NT2/D1 (cell line): ENCODE results near the gene FAM240A.

Source experiments
- DNase-seq: peaks from one replicate; pipeline ENCODE4 v3.0.0-alpha.2; 2011; ENCODE audit warnings: low read depth, low spot score
- H3K27me3 ChIP-seq: 2 replicates; pipeline ENCODE4 v1.6.0; 2011; ENCODE audit warnings: mild to moderate bottlenecking; ENCODE audit not compliant: insufficient read length, insufficient read depth
- H3K36me3 ChIP-seq: 2 replicates; pipeline ENCODE4 v1.6.1; 2011; ENCODE audit warnings: mild to moderate bottlenecking, low read length, mixed read lengths; ENCODE audit not compliant: insufficient read depth, insufficient read length
- H3K4me1 ChIP-seq: 2 replicates; pipeline ENCODE4 v1.5.1; 2011; ENCODE audit not compliant: insufficient read depth, insufficient read length
- H3K4me3 ChIP-seq: 2 replicates; pipeline ENCODE4 v1.5.1; 2011; ENCODE audit warnings: low read depth; ENCODE audit not compliant: insufficient read length
- H3K9ac ChIP-seq: 2 replicates; pipeline ENCODE4 v1.6.0; 2011; ENCODE audit warnings: low read depth; ENCODE audit not compliant: insufficient read length
- H3K9me3 ChIP-seq: 2 replicates; pipeline ENCODE4 v1.5.1; 2011; ENCODE audit warnings: mild to moderate bottlenecking, low read length; ENCODE audit not compliant: insufficient read depth
- SUZ12 ChIP-seq: IDR thresholded peaks from 2 replicates; pipeline ENCODE4 v1.6.1; 2011; ENCODE audit not compliant: insufficient read length, insufficient read depth; ENCODE audit errors: extremely low read depth
- YY1 ChIP-seq: IDR thresholded peaks from 2 replicates; pipeline ENCODE4 v1.6.1; 2011; ENCODE audit not compliant: insufficient read length, insufficient read depth
- ZNF274 ChIP-seq: IDR thresholded peaks from 2 replicates; pipeline ENCODE4 v1.6.1; 2011; ENCODE audit warnings: mild to moderate bottlenecking, low read depth, low read length

Gene FAM240A

DNA sequence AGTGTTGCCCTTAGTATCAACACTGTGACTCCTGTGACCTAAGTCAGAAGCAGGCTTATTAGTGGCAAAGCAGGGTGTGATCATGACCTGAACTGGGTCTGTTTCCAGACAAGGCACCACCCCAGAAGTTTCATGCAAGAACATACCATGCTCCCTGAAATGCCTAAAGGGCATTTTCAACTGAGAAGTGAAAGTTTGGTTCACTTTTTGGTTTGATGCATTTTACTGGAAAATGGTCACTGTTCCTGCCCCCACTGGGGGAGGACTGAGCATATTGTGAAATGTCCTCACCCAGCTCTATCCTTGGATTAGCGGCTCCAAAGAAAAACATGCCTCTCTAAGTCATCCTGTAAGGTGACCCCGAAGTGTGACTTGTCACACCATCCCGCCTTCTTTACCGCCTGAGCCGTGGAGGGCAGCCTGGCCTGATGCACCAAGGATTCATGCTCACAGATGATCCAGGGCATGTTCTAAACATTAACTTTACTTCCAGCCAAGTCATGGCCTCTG, 3.1 kb upstream of the FAM240A start:
- H3K9me3 ChIP-seq, result no peaks in the 10 kb centered on the region
- H3K4me3 ChIP-seq, result no peak overlapping the region
- no peaks in the 10 kb centered on the region for H3K27me3 ChIP-seq
- no peak for DNase-seq
- H3K9ac ChIP-seq, result no peak overlapping the region
- TF ChIP-seq ZNF274 (no peak), YY1 (no peak), SUZ12 (no peak)
- peaks cover 3% of the 10 kb centered on the region for H3K4me1 ChIP-seq
- no peaks in the 10 kb centered on the region for H3K36me3 ChIP-seq

GRCh38 chr3:46609944-46610722, 2.2 kb upstream of the FAM240A start:
- H3K27me3 ChIP-seq, result no peaks in the 10 kb centered on the region

GRCh38 chr3:46613313-46614005, 1.1 kb downstream of the FAM240A start:
- DNase-seq, result no peak
- no peak overlapping the region for H3K9ac ChIP-seq

More at GRCh38 chr3:46609944-46610722, 2.2 kb upstream of the FAM240A start:
- no peaks in the 10 kb centered on the region for H3K36me3 ChIP-seq
- peaks cover 3% of the 10 kb centered on the region for H3K4me1 ChIP-seq
- DNase-seq, result no peak
- H3K9me3 ChIP-seq, result no peaks in the 10 kb centered on the region
- no peak overlapping the region for H3K4me3 ChIP-seq
- no peak for TF ChIP-seq YY1
- no peak for TF ChIP-seq ZNF274
- TF ChIP-seq SUZ12, result no peak
- H3K9ac ChIP-seq, result no peak overlapping the region

GRCh38 chr3:46614431-46614830, 2.1 kb downstream of the FAM240A start:
- H3K4me3 ChIP-seq, result no peak overlapping the region
- TF ChIP-seq ZNF274 (no peak), SUZ12 (no peak), YY1 (no peak)

More at GRCh38 chr3:46613313-46614005, 1.1 kb downstream of the FAM240A start:
- peaks cover 3% of the 10 kb centered on the region for H3K4me1 ChIP-seq
- no peak overlapping the region for H3K4me3 ChIP-seq
- no peaks in the 10 kb centered on the region for H3K27me3 ChIP-seq
- no peaks in the 10 kb centered on the region for H3K36me3 ChIP-seq
- TF ChIP-seq YY1, result no peak
- no peak for TF ChIP-seq SUZ12
- no peak for TF ChIP-seq ZNF274
- H3K9me3 ChIP-seq, result no peaks in the 10 kb centered on the region

GRCh38 chr3:46615050-46615775, 2.9 kb downstream of the FAM240A start:
- Histone ChIP-seq H3K4me1 (peaks cover 2% of the 10 kb centered on the region), H3K4me3 (no peak overlapping the region), H3K9ac (no peak overlapping the region), H3K9me3 (no peaks in the 10 kb centered on the region), H3K36me3 (no peaks in the 10 kb centered on the region), H3K27me3 (no peaks in the 10 kb centered on the region)
- TF ChIP-seq ZNF274 (no peak), SUZ12 (no peak), YY1 (no peak)
- no peak for DNase-seq

More at GRCh38 chr3:46614431-46614830, 2.1 kb downstream of the FAM240A start:
- Histone ChIP-seq H3K36me3 (no peaks in the 10 kb centered on the region), H3K9me3 (no peaks in the 10 kb centered on the region), H3K27me3 (no peaks in the 10 kb centered on the region), H3K9ac (no peak overlapping the region), H3K4me1 (peaks cover 1% of the 10 kb centered on the region)
- no peak for DNase-seq

DNA sequence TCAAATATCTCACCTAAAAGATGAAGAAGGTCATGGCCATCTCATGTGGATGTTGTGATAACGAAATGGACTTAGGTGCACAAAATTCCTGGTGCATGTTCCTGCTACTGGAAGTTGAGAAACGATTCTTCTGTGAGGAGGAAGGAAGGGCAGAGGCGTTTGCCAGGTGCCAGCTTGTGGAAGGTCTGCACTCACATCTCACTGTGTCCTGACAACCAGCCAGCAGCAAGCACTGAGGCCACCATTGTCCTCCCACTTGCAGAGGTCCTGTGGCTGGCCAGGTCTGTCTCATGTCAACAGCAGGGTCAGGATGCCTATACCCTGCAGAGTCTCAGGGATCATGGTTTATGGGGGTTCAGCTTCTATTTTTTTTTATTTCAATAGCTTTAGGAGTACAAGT, 3.7 kb downstream of the FAM240A start:
- Histone ChIP-seq H3K4me1 (peaks cover 2% of the 10 kb centered on the region), H3K9me3 (no peaks in the 10 kb centered on the region), H3K9ac (no peak overlapping the region), H3K4me3 (no peak overlapping the region), H3K27me3 (no peaks in the 10 kb centered on the region), H3K36me3 (no peaks in the 10 kb centered on the region)
- DNase-seq, result no peak
- TF ChIP-seq SUZ12 (no peak), YY1 (no peak), ZNF274 (no peak)
